ENCODE measurements around the gene C1QTNF2. TPM values are rescaled to one million over a fixed set of nuclear protein-coding genes. Genes with fewer than 3 reads are reported as not detected.

The C1QTNF2 gene
- 1 to 10 TPM in 1 of 2 donors, not detected in 1; 8.4 TPM for total RNA-seq

- H3K27me3 ChIP-seq (replicated peaks; ENCODE audit: insufficient read depth), result no peaks in the 10 kb centered on the region
- H3K4me1 ChIP-seq (replicated peaks), result no peaks in the 10 kb centered on the region
- H3K36me3 ChIP-seq, result no peaks in the 10 kb centered on the region
- intact Hi-C loops (cut with DNase I), result no loop called here
- no peak for TF ChIP-seq POLR2AphosphoS5 (IDR thresholded peaks at IDR 0.05)
- no peak for TF ChIP-seq POLR2A (IDR thresholded peaks at IDR 0.05)
- TF ChIP-seq, protein P1, sequence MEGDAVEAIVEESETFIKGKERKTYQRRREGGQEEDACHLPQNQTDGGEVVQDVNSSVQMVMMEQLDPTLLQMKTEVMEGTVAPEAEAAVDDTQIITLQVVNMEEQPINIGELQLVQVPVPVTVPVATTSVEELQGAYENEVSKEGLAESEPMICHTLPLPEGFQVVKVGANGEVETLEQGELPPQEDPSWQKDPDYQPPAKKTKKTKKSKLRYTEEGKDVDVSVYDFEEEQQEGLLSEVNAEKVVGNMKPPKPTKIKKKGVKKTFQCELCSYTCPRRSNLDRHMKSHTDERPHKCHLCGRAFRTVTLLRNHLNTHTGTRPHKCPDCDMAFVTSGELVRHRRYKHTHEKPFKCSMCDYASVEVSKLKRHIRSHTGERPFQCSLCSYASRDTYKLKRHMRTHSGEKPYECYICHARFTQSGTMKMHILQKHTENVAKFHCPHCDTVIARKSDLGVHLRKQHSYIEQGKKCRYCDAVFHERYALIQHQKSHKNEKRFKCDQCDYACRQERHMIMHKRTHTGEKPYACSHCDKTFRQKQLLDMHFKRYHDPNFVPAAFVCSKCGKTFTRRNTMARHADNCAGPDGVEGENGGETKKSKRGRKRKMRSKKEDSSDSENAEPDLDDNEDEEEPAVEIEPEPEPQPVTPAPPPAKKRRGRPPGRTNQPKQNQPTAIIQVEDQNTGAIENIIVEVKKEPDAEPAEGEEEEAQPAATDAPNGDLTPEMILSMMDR (IDR thresholded peaks at IDR 0.05), result no peak
- no peaks in the 10 kb centered on the region for H3K9me3 ChIP-seq
- peak within 1 kb of the TSS; percentile 42 to 43 for H3K4me3 ChIP-seq
- 2% methylated on average over 21 of the region's 45 CpGs for WGBS
- DNase-seq (ENCODE audit: low spot score), result no peak
- no peak within 1 kb of the TSS for H3K27ac ChIP-seq
These were observed at the start of gene C1QTNF2 for GRCh38 chr5:160369990-160370712. TSS of gene C1QTNF2 (minus strand) at chr5:160370626. CDS start at chr5:160355011, 15,615 bp downstream.

- TF ChIP-seq POLR2A (IDR thresholded peaks at IDR 0.05) (no peak), POLR2AphosphoS5 (IDR thresholded peaks at IDR 0.05) (no peak)
- TF ChIP-seq, protein P1 (IDR thresholded peaks at IDR 0.05), result no peak
- Histone ChIP-seq H3K4me3 (no peak overlapping the region), H3K27ac (no peak overlapping the region), H3K4me1 (replicated peaks) (peaks cover 2% of the 10 kb centered on the region), H3K27me3 (replicated peaks; ENCODE audit: insufficient read depth) (no peaks in the 10 kb centered on the region), H3K9me3 (no peaks in the 10 kb centered on the region), H3K36me3 (no peaks in the 10 kb centered on the region)
- DNase-seq (ENCODE audit: low spot score), result no peak
- intact Hi-C loops (cut with DNase I), result no loop called here
These were observed 49.8 kb upstream of the C1QTNF2 start for GRCh38 chr5:160420331-160420610.

GRCh38 chr5:160419458-160420330 lies 49.3 kb upstream of the C1QTNF2 start:
- no peak for DNase-seq (ENCODE audit: low spot score)
- Histone ChIP-seq H3K9me3 (no peaks in the 10 kb centered on the region), H3K36me3 (no peaks in the 10 kb centered on the region), H3K27me3 (replicated peaks; ENCODE audit: insufficient read depth) (no peaks in the 10 kb centered on the region), H3K27ac (peak overlapping the region; percentile 86 to 88), H3K4me3 (peak overlapping the region; percentile 75 to 89), H3K4me1 (replicated peaks) (peaks cover 2% of the 10 kb centered on the region)
- intact Hi-C loops (cut with DNase I), result loop anchor here (2.0 kb wide), 1 partner anchor 19 kb away; the partner anchor contains the start of gene FAM200C
- 41% methylated on average over 11 of the region's 11 CpGs for WGBS
- TF ChIP-seq POLR2AphosphoS5 (IDR thresholded peaks at IDR 0.05) (no peak), POLR2A (IDR thresholded peaks at IDR 0.05) (no peak)
- TF ChIP-seq, protein P1 (IDR thresholded peaks at IDR 0.05), result no peak

DNA sequence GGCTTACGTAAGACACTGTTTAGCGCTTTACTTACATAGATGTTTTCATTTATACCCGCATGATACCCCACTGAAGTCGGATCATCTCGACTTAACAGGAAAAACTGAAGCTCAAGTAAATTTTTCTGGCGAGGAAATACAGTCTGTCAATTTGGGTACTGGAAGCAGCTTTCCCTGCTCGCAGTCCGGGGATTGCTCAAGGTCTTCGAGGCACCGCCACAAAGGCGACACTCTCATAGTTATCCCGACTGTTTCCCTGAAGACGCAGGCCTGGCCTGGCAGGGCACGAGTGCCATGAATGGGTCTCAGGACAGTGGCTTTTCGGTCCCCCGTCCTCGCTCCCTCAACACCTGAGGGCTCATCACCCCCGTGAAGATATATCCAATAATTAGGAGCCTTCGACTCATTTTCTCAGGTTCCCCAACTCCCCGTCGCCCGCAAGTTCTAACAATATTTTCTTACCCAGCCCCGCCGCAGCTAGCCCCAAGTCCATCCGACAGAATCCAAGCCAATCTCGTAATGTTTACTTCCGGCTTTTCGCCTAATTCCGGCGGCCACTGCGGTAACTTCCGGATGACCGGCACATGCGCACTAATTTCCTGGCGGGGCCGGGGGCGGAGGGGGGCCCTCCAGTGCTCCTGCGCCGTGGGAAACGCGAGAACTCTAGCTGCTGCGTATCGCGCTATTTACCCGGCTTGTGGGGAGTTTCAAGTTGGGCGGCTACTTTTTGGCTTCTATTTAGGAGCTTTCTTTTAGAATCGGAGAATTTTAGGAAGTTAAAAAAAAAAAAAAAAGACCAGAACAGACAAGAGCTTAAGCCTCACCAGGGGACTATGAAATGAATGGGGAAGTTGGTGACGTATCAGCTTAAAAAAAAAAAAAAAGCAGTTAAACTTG lies 48.4 kb upstream of the C1QTNF2 start, which contains the start of gene SLU7:
TSS of gene SLU7 (minus strand) at position 521 of the 897 bp plus-strand sequence. CDS start 3,787 bp downstream, outside the sequence.
- TF ChIP-seq POLR2AphosphoS5 (IDR thresholded peaks at IDR 0.05) (peak; percentile 98), POLR2A (IDR thresholded peaks at IDR 0.05) (peak; percentile 67)
- TF ChIP-seq, protein P1 (IDR thresholded peaks at IDR 0.05), result no peak
- intact Hi-C loops (cut with DNase I), result loop anchor here (2.0 kb wide), 1 partner anchor 18 kb away; the partner anchor contains the start of gene FAM200C
- Histone ChIP-seq H3K9me3 (no peaks in the 10 kb centered on the region), H3K27me3 (replicated peaks; ENCODE audit: insufficient read depth) (no peaks in the 10 kb centered on the region), H3K36me3 (no peaks in the 10 kb centered on the region), H3K27ac (peak within 1 kb of the TSS; percentile 86 to 88), H3K4me3 (peak within 1 kb of the TSS; percentile 75 to 89), H3K4me1 (replicated peaks) (peaks cover 2% of the 10 kb centered on the region)
- WGBS, result under 1% methylated on average over 48 of the region's 48 CpGs
- DNase-seq (ENCODE audit: low spot score), result peak; percentile 92
